Measurements from ENCODE around the gene CYP4F11.
"Not testable (repeated sequence)": the region's sequence is repeated elsewhere in the genome, so short reads cannot be mapped to it uniquely, and the experiment has no call there.

Gene CYP4F11

DNA sequence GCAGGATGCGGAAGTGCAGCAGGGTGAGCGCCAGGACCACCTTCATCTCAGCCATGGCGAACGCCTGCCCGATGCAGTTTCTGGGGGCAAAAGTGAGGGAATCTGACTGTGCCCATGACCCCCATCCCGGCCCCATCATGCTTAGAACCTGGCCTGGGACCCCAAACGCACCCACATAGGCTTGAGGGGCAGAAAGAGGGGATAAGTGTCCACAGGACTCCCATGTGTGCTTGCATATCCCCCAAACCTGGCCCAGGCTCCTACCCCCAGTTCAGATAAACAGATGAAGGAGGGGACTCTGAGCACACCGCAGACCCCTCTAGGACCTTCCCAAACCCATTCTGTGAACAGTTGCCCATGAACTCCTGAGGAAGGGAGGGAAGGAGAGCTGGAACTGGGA lies 20.5 kb downstream of the CYP4F11 start:
- H3K27me3 ChIP-seq (replicated peaks; ENCODE audit: control insufficient read depth, insufficient read depth, low read length) = no peaks in the 10 kb centered on the region
- TF ChIP-seq CTCF (IDR thresholded peaks at IDR 0.05; ENCODE audit: insufficient read depth, low read length, poor library complexity, severe bottlenecking) = no peak
- H3K36me3 ChIP-seq (ENCODE audit: control insufficient read depth, insufficient read depth, low read length) = no peaks in the 10 kb centered on the region
- H3K4me3 ChIP-seq (replicated peaks; ENCODE audit: low read depth, low read length) = no peak overlapping the region
- no peak for DNase-seq (ENCODE audit: extremely low read depth, insufficient read length)

- Histone ChIP-seq H3K27me3 (replicated peaks; ENCODE audit: control insufficient read depth, insufficient read depth, low read length) (no peaks in the 10 kb centered on the region), H3K4me3 (replicated peaks; ENCODE audit: low read depth, low read length) (no peak overlapping the region), H3K36me3 (ENCODE audit: control insufficient read depth, insufficient read depth, low read length) (no peaks in the 10 kb centered on the region)
- no peak for TF ChIP-seq CTCF (IDR thresholded peaks at IDR 0.05; ENCODE audit: insufficient read depth, low read length, poor library complexity, severe bottlenecking)
- DNase-seq (ENCODE audit: extremely low read depth, insufficient read length) = no peak
Measured at GRCh38 chr19:15913384-15913783, 20.9 kb downstream of the CYP4F11 start.

- H3K27me3 ChIP-seq (replicated peaks; ENCODE audit: control insufficient read depth, insufficient read depth, low read length) = no peaks in the 10 kb centered on the region
- TF ChIP-seq CTCF (IDR thresholded peaks at IDR 0.05; ENCODE audit: insufficient read depth, low read length, poor library complexity, severe bottlenecking) = no peak
- no peak for DNase-seq (ENCODE audit: extremely low read depth, insufficient read length)
- H3K36me3 ChIP-seq (ENCODE audit: control insufficient read depth, insufficient read depth, low read length) = no peaks in the 10 kb centered on the region
- H3K4me3 ChIP-seq (replicated peaks; ENCODE audit: low read depth, low read length) = no peak overlapping the region
Measured at GRCh38 chr19:15911599-15912235, 22.6 kb downstream of the CYP4F11 start.

GRCh38 chr19:15905026-15905425 lies 29.3 kb downstream of the CYP4F11 start:
- Histone ChIP-seq H3K27me3 (replicated peaks; ENCODE audit: control insufficient read depth, insufficient read depth, low read length) (no peaks in the 10 kb centered on the region), H3K36me3 (ENCODE audit: control insufficient read depth, insufficient read depth, low read length) (no peaks in the 10 kb centered on the region), H3K4me3 (replicated peaks; ENCODE audit: low read depth, low read length) (no peak overlapping the region)
- no peak for DNase-seq (ENCODE audit: extremely low read depth, insufficient read length)
- TF ChIP-seq CTCF (IDR thresholded peaks at IDR 0.05; ENCODE audit: insufficient read depth, low read length, poor library complexity, severe bottlenecking) = no peak

GRCh38 chr19:15902898-15903297 lies 31.4 kb downstream of the CYP4F11 start:
- DNase-seq (ENCODE audit: extremely low read depth, insufficient read length); H3K4me3 ChIP-seq (replicated peaks; ENCODE audit: low read depth, low read length); H3K27me3 ChIP-seq (replicated peaks; ENCODE audit: control insufficient read depth, insufficient read depth, low read length); H3K36me3 ChIP-seq (ENCODE audit: control insufficient read depth, insufficient read depth, low read length): not testable (repeated sequence)

GRCh38 chr19:15902254-15902653 lies 32.1 kb downstream of the CYP4F11 start:
- H3K27me3 ChIP-seq (replicated peaks; ENCODE audit: control insufficient read depth, insufficient read depth, low read length) = no peaks in the 10 kb centered on the region
- no peak for DNase-seq (ENCODE audit: extremely low read depth, insufficient read length)

More at GRCh38 chr19:15902254-15902653, 32.1 kb downstream of the CYP4F11 start:
- Histone ChIP-seq H3K36me3 (ENCODE audit: control insufficient read depth, insufficient read depth, low read length) (no peaks in the 10 kb centered on the region), H3K4me3 (replicated peaks; ENCODE audit: low read depth, low read length) (no peak overlapping the region)
- TF ChIP-seq CTCF (IDR thresholded peaks at IDR 0.05; ENCODE audit: insufficient read depth, low read length, poor library complexity, severe bottlenecking) = no peak
